ENCODE data around the gene NR1I2. TPM values are rescaled to one million over a fixed set of nuclear protein-coding genes. Genes with fewer than 3 reads are reported as not detected.

Gene NR1I2
- total and polyA plus RNA-seq, 9 of the 15 experiments (the other 6 are each of a cell fraction or from before 2014, with no cell fraction given): not detected

GRCh38 chr3:119829420-119829819 lies 47.5 kb downstream of the NR1I2 start (continued):
- TF ChIP-seq SMARCB1 (IDR thresholded peaks at IDR 0.05; ENCODE audit: insufficient read length, low read depth) (no peak), EZH2 (IDR thresholded peaks at IDR 0.05; ENCODE audit: borderline replicate concordance, low read depth, low read length) (no peak), FOXP4 (CRISPR knock-in tag; IDR thresholded peaks at IDR 0.05; ENCODE audit: borderline replicate concordance) (no peak), ZBTB12 (CRISPR knock-in tag; IDR thresholded peaks at IDR 0.05) (no peak), KDM5B (IDR thresholded peaks at IDR 0.05; ENCODE audit: insufficient replicate concordance, low read depth, low read length) (no peak), RBM25 (IDR thresholded peaks at IDR 0.05; ENCODE audit: low read depth, low read length, severe bottlenecking) (no peak)
- TF ChIP-seq, protein P1, sequence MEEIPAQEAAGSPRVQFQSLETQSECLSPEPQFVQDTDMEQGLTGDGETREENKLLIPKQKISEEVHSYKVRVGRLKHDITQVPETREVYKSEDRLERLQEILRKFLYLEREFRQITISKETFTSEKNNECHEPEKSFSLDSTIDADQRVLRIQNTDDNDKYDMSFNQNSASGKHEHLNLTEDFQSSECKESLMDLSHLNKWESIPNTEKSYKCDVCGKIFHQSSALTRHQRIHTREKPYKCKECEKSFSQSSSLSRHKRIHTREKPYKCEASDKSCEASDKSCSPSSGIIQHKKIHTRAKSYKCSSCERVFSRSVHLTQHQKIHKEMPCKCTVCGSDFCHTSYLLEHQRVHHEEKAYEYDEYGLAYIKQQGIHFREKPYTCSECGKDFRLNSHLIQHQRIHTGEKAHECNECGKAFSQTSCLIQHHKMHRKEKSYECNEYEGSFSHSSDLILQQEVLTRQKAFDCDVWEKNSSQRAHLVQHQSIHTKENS (CRISPR knock-in tag; IDR thresholded peaks at IDR 0.05): no peak

Data from K562 (cell line).